MCF 10A (cell line): ENCODE results near the gene YARS1. TPM values are rescaled to one million over a fixed set of nuclear protein-coding genes. Genes with fewer than 3 reads are reported as not detected.

ENCODE experiments used
- BruUV-seq: library from RNA; stranded (reverse); fragments of 400-500 nt; replicated peaks from 2 replicates; lab custom pipeline; 2021; lab: Mats Ljungman, UMichigan
- CTCF ChIA-PET: fragments of 300-600 bp; sonication (Branson Sonifier 250); formaldehyde crosslinking; extraction: SDS; loops from one replicate; lab custom pipeline; 2021; ENCODE audit warnings: antibody characterized with exemption, inconsistent platforms; lab: Yijun Ruan, JAX
- POLR2A ChIA-PET: fragments of 300-600, 350-650 bp; sonication (Branson Sonifier 250); formaldehyde crosslinking; extraction: SDS; loops from one replicate; lab custom pipeline; 2020; ENCODE audit warnings: antibody characterized with exemption, inconsistent platforms; lab: Yijun Ruan, JAX
- DNase-seq: peaks from one replicate; pipeline ENCODE4 v3.0.0-alpha.2; 2018; ENCODE audit not compliant: unreplicated experiment
- H3K27ac Mint-ChIP-seq: one replicate; pipeline ENCODE4 v1.8.0; 2022; ENCODE audit warnings: mild to moderate bottlenecking, low read depth, mixed read lengths; ENCODE audit not compliant: unreplicated experiment
- H3K27me3 Mint-ChIP-seq: one replicate; pipeline ENCODE4 v1.8.0; 2022; ENCODE audit warnings: mixed read lengths; ENCODE audit not compliant: insufficient read depth, unreplicated experiment
- H3K36me3 Mint-ChIP-seq: one replicate; pipeline ENCODE4 v1.8.0; 2022; ENCODE audit warnings: mild to moderate bottlenecking, moderate library complexity, mixed read lengths; ENCODE audit not compliant: insufficient read depth, unreplicated experiment
- H3K4me1 Mint-ChIP-seq: one replicate; pipeline ENCODE4 v1.8.0; 2022; ENCODE audit warnings: mixed read lengths; ENCODE audit not compliant: insufficient read depth, unreplicated experiment
- H3K4me3 Mint-ChIP-seq: one replicate; pipeline ENCODE4 v1.8.0; 2022; ENCODE audit warnings: mild to moderate bottlenecking, moderate library complexity, mixed read lengths; ENCODE audit not compliant: unreplicated experiment
- H3K9me3 Mint-ChIP-seq: one replicate; pipeline ENCODE4 v1.8.0; 2022; ENCODE audit warnings: mixed read lengths; ENCODE audit not compliant: unreplicated experiment
- CTCF ChIP-seq: fragments of 200-600 bp; IDR thresholded peaks from one replicate; pipeline ENCODE4 v1.8.0; 2022; ENCODE audit warnings: antibody characterized with exemption, mild to moderate bottlenecking; ENCODE audit not compliant: unreplicated experiment
- intact Hi-C: fragments of 100-400 bp; cut with micrococcal nuclease; formaldehyde crosslinking; loops from 2 replicates; pipeline ENCODE4 v1.14.1; 2022
- total RNA-seq: library from RNA; stranded (reverse); gene quantifications from 2 replicates; pipeline ENCODE4 v1.2.3, GENCODE V29; 2022

The YARS1 gene
- total RNA-seq, 1 experiment from 2014 or later: 372 TPM

GRCh38 chr1:32753532-32754316, 63.4 kb downstream of the YARS1 start:
- BruUV-seq: no TSS peak
- peak overlapping the region; percentile 96 for H3K4me3 Mint-ChIP-seq
- no peaks in the 10 kb centered on the region for H3K27me3 Mint-ChIP-seq
- ChIA-PET POLR2A (interaction anchor here (0.7 to 9.8 kb wide), 11 partner anchors 9 to 38 kb away, joined by 3 to 70 read pairs (median 3); no protein-coding TSS in a partner anchor), CTCF (interaction anchor here (1.2 kb wide), 1 partner anchor 41 kb away, joined by 4 read pairs; no protein-coding TSS in a partner anchor)
- H3K36me3 Mint-ChIP-seq: peaks cover 4% of the 10 kb centered on the region
- intact Hi-C loops: no loop called here
- no peak for TF ChIP-seq CTCF
- peaks cover 16% of the 10 kb centered on the region for H3K4me1 Mint-ChIP-seq
- no peaks in the 10 kb centered on the region for H3K9me3 Mint-ChIP-seq
- H3K27ac Mint-ChIP-seq: no peak overlapping the region
- DNase-seq: peak; percentile 74

GRCh38 chr1:32749771-32750170, 67.4 kb downstream of the YARS1 start:
- POLR2A ChIA-PET: interaction anchor here (0.7 kb wide), 1 partner anchor 152 kb away, joined by 3 read pairs; no protein-coding TSS in a partner anchor
- Mint-ChIP-seq H3K36me3 (peaks cover 9% of the 10 kb centered on the region), H3K27ac (no peak overlapping the region), H3K4me3 (no peak overlapping the region), H3K9me3 (no peaks in the 10 kb centered on the region), H3K27me3 (no peaks in the 10 kb centered on the region), H3K4me1 (peaks cover 13% of the 10 kb centered on the region)
- intact Hi-C loops: no loop called here
- DNase-seq: no peak
- BruUV-seq: no TSS peak
- TF ChIP-seq CTCF: no peak
- CTCF ChIA-PET: interaction anchor here (0.6 to 3.8 kb wide), 4 partner anchors 13 to 243 kb away, joined by 3 to 28 read pairs (median 4); no protein-coding TSS in a partner anchor

GRCh38 chr1:32749332-32749731, 67.8 kb downstream of the YARS1 start:
- no peak for DNase-seq
- intact Hi-C loops: no loop called here
- TF ChIP-seq CTCF: no peak
- Mint-ChIP-seq H3K27me3 (no peaks in the 10 kb centered on the region), H3K36me3 (peaks cover 9% of the 10 kb centered on the region), H3K4me1 (peaks cover 16% of the 10 kb centered on the region), H3K27ac (no peak overlapping the region), H3K9me3 (no peaks in the 10 kb centered on the region), H3K4me3 (no peak overlapping the region)
- ChIA-PET POLR2A (no interaction called here), CTCF (interaction anchor here (0.6 to 3.8 kb wide), 4 partner anchors 13 to 244 kb away, joined by 3 to 28 read pairs (median 4); no protein-coding TSS in a partner anchor)
- no TSS peak for BruUV-seq

GRCh38 chr1:32748926-32749325, 68.2 kb downstream of the YARS1 start:
- CTCF ChIA-PET: interaction anchor here (0.9 to 3.8 kb wide), 3 partner anchors 14 to 37 kb away, joined by 3 to 28 read pairs (median 5); no protein-coding TSS in a partner anchor
- no peaks in the 10 kb centered on the region for H3K9me3 Mint-ChIP-seq
- peaks cover 9% of the 10 kb centered on the region for H3K36me3 Mint-ChIP-seq
- POLR2A ChIA-PET: no interaction called here
- BruUV-seq: no TSS peak
- H3K4me3 Mint-ChIP-seq: no peak overlapping the region
- no peaks in the 10 kb centered on the region for H3K27me3 Mint-ChIP-seq
- TF ChIP-seq CTCF: no peak
- H3K4me1 Mint-ChIP-seq: peaks cover 20% of the 10 kb centered on the region
- intact Hi-C loops: no loop called here
- no peak for DNase-seq
- no peak overlapping the region for H3K27ac Mint-ChIP-seq
